Thyroid gland (tissue), 4 donors: ENCODE results near the gene ANKLE1. TPM values are rescaled to one million over a fixed set of nuclear protein-coding genes. Genes with fewer than 3 reads are reported as not detected.

Source experiments
- DNase-seq, 2 donors: peaks; one replicate each; pipeline ENCODE4 v3.0.0-alpha.2; 2019
- H3K27ac ChIP-seq, 3 donors: fragments of 200-600 bp; sonication (generic); 1 replicate in 2 of 3; 2 replicates in 1 of 3; pipeline ENCODE4 v1.5.1; 2016 to 2019; ENCODE audit warnings: mild to moderate bottlenecking in 1 of 3, moderate library complexity in 1 of 3
- H3K27me3 ChIP-seq: fragments of 200-600 bp; sonication (generic); one replicate; pipeline ENCODE4 v1.5.1; 2019
- H3K36me3 ChIP-seq, 2 donors: fragments of 200-600 bp; sonication (generic); one replicate each; pipeline ENCODE4 v1.5.1; 2016 to 2019
- H3K4me1 ChIP-seq, 2 donors: fragments of 200-600 bp; sonication (generic); one replicate each; pipeline ENCODE4 v1.5.1; 2017 to 2019
- H3K4me3 ChIP-seq, 3 donors: fragments of 200-600 bp; sonication (generic); replicated peaks in 1 of 3; 1 replicate in 2 of 3; 2 replicates in 1 of 3; pipeline ENCODE4 v1.5.1; 2016; ENCODE audit warnings: mild to moderate bottlenecking in 1 of 3
- H3K9me3 ChIP-seq: fragments of 200-600 bp; sonication (generic); one replicate; pipeline ENCODE4 v1.5.1; 2017
- POLR2A ChIP-seq, 2 donors: fragments of 450-650 bp; IDR thresholded peaks; one replicate each; pipeline ENCODE4 v1.6.1; 2017; ENCODE audit warnings: antibody characterized with exemption in 2 of 2, mild to moderate bottlenecking in 2 of 2, moderate library complexity in 1 of 2
- WGBS, 2 donors: methylation state at CpG; one replicate each; pipeline ENCODE4 v1.1.5; 2017; 5-methylcytosine and 5-hydroxymethylcytosine counted together
- intact Hi-C: fragments of 100-400 bp; cut with DNase I; formaldehyde crosslinking; loops from one replicate; pipeline ENCODE4 v1.15.1; 2023
- total RNA-seq, 4 donors: library from RNA; depleted of rRNA; stranded (reverse); fragments of >200 nt; gene quantifications; one replicate each; pipeline ENCODE4 v1.2.3, GENCODE V29; 2016
- TF ChIP-seq, protein P1 (sequence below), 6 experiments: fragments of 200-600 bp in 3 of 6; fragments of 450-650 bp in 3 of 6; sonication (generic) in 3 of 6; IDR thresholded peaks; one replicate each; pipeline ENCODE4 v1.5.1; 2016 to 2019; ENCODE audit warnings: antibody characterized with exemption in 6 of 6, mild to moderate bottlenecking in 2 of 6, inconsistent platforms in 1 of 6, moderate library complexity in 1 of 6

The ANKLE1 gene
- total RNA-seq, 4 donors from 2014 or later: 0.11 to 0.40 (median 0.27) TPM

GRCh38 chr19:17303940-17304267 lies 22.2 kb downstream of the ANKLE1 start:
- intact Hi-C loops: no loop called here
- H3K4me3 ChIP-seq: peak overlapping the region in 1 of 3 donors; percentile 75
- H3K9me3 ChIP-seq: no peaks in the 10 kb centered on the region
- peaks cover 36 to 37% of the 10 kb centered on the region in 2 donors for H3K4me1 ChIP-seq
- H3K36me3 ChIP-seq: peaks cover 0 to 2% of the 10 kb centered on the region in 2 donors
- no peaks in the 10 kb centered on the region for H3K27me3 ChIP-seq
- peak overlapping the region; percentile 64 to 91 (median 90) for H3K27ac ChIP-seq
- TF ChIP-seq, protein P1, sequence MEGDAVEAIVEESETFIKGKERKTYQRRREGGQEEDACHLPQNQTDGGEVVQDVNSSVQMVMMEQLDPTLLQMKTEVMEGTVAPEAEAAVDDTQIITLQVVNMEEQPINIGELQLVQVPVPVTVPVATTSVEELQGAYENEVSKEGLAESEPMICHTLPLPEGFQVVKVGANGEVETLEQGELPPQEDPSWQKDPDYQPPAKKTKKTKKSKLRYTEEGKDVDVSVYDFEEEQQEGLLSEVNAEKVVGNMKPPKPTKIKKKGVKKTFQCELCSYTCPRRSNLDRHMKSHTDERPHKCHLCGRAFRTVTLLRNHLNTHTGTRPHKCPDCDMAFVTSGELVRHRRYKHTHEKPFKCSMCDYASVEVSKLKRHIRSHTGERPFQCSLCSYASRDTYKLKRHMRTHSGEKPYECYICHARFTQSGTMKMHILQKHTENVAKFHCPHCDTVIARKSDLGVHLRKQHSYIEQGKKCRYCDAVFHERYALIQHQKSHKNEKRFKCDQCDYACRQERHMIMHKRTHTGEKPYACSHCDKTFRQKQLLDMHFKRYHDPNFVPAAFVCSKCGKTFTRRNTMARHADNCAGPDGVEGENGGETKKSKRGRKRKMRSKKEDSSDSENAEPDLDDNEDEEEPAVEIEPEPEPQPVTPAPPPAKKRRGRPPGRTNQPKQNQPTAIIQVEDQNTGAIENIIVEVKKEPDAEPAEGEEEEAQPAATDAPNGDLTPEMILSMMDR (IDR thresholded peaks at IDR 0.05): no peak
- no peak for TF ChIP-seq POLR2A (IDR thresholded peaks at IDR 0.05)
- WGBS, 2 donors: 11 to 33% methylated on average over 12 of the region's 12 CpGs
- DNase-seq: peak; percentile 35 to 47

GRCh38 chr19:17304386-17305215 lies 22.9 kb downstream of the ANKLE1 start:
- Histone ChIP-seq H3K4me3 (no peak overlapping the region), H3K36me3 (peaks cover 0 to 2% of the 10 kb centered on the region in 2 donors), H3K27me3 (no peaks in the 10 kb centered on the region), H3K9me3 (no peaks in the 10 kb centered on the region), H3K4me1 (peaks cover 36 to 37% of the 10 kb centered on the region in 2 donors), H3K27ac (peak overlapping the region; percentile 31 to 91 (median 90))
- TF ChIP-seq, protein P1 (IDR thresholded peaks at IDR 0.05): no peak
- TF ChIP-seq POLR2A (IDR thresholded peaks at IDR 0.05): no peak
- intact Hi-C loops: no loop called here
- WGBS, 2 donors: 24 to 29% methylated on average over 12 of the region's 12 CpGs
- peak; percentile 82 to 87 for DNase-seq

GRCh38 chr19:17305216-17305516 lies 23.5 kb downstream of the ANKLE1 start:
- Histone ChIP-seq H3K9me3 (no peaks in the 10 kb centered on the region), H3K27me3 (no peaks in the 10 kb centered on the region), H3K27ac (peak overlapping the region; percentile 31 to 91 (median 90)), H3K36me3 (peaks cover 0 to 2% of the 10 kb centered on the region in 2 donors), H3K4me1 (peaks cover 39 to 41% of the 10 kb centered on the region in 2 donors), H3K4me3 (peak overlapping the region in 1 of 3 donors; percentile 57)
- TF ChIP-seq POLR2A (IDR thresholded peaks at IDR 0.05): no peak
- TF ChIP-seq, protein P1 (IDR thresholded peaks at IDR 0.05): no peak
- no peak for DNase-seq
- WGBS, 2 donors: 0 to 2% methylated on average over 5 to 7 of the region's 7 CpGs
- intact Hi-C loops: no loop called here

DNA sequence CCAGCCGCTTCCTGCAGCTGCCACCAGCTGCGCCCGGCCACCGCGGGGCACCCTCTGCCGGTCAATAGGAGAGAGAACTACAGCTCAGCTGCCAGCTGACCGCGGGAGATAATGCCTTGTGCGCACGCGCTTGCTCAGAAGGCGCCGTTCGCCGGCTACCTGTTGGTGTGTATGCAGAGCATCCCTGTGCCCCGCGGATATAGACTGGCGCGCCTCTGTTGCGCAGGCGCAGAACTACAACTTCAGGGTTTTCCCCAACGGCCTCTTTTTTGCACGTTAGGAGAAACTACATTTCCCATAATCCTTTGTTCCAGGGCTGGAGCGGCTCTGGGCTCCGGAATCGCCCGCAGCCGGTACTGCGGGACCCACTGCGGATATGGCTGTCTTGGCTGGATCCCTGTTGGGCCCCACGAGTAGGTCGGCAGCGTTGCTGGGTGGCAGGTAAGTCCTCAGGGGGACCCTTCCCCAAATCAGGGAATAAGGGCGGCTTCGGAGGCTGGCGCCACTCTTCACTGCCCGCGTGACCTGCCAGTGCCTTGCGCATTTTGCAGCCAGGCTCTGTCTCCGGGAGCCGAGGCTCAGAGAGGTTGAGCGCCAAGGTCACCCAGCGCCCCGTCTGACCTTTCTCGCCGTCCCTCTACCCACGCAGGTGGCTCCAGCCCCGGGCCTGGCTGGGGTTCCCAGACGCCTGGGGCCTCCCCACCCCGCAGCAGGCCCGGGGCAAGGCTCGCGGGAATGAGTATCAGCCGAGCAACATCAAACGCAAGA lies 24.0 kb downstream of the ANKLE1 start, which contains the start of gene MRPL34:
MRPL34 (plus strand) TSS at position 356 of the 768 bp plus-strand sequence; CDS start at position 377, 21 bp downstream.
- H3K4me1 ChIP-seq: peaks cover 44 to 46% of the 10 kb centered on the region in 2 donors
- TF ChIP-seq, protein P1 (IDR thresholded peaks at IDR 0.05): peak; percentile 21 to 96 (median 86)
- peak in 1 of 2 donors; percentile 86 for TF ChIP-seq POLR2A (IDR thresholded peaks at IDR 0.05)
- peak within 1 kb of the TSS; percentile 37 to 57 (median 55) for H3K4me3 ChIP-seq
- H3K36me3 ChIP-seq: no peaks in the 10 kb centered on the region
- H3K27me3 ChIP-seq: no peaks in the 10 kb centered on the region
- WGBS, 2 donors: 0 to 1% methylated on average over 17 to 21 of the region's 55 CpGs
- no peaks in the 10 kb centered on the region for H3K9me3 ChIP-seq
- peak within 1 kb of the TSS; percentile 90 to 91 (median 90) for H3K27ac ChIP-seq
- DNase-seq: peak; percentile 99
- intact Hi-C loops: no loop called here
